Stimulated activated CD8-positive, alpha-beta memory T cell treated with anti-CD3 and anti-CD28 coated beads, Interleukin-12 subunit alpha, Interleukin-12 subunit beta, amount 100 ng/mL, for 24 hours (primary cell): ENCODE data around the gene TMEM164.

Experiments
- DNase-seq: peaks from one replicate; pipeline ENCODE4 v3.0.0-alpha.2; 2020; ENCODE audit errors: extremely low read depth

The TMEM164 gene

DNA sequence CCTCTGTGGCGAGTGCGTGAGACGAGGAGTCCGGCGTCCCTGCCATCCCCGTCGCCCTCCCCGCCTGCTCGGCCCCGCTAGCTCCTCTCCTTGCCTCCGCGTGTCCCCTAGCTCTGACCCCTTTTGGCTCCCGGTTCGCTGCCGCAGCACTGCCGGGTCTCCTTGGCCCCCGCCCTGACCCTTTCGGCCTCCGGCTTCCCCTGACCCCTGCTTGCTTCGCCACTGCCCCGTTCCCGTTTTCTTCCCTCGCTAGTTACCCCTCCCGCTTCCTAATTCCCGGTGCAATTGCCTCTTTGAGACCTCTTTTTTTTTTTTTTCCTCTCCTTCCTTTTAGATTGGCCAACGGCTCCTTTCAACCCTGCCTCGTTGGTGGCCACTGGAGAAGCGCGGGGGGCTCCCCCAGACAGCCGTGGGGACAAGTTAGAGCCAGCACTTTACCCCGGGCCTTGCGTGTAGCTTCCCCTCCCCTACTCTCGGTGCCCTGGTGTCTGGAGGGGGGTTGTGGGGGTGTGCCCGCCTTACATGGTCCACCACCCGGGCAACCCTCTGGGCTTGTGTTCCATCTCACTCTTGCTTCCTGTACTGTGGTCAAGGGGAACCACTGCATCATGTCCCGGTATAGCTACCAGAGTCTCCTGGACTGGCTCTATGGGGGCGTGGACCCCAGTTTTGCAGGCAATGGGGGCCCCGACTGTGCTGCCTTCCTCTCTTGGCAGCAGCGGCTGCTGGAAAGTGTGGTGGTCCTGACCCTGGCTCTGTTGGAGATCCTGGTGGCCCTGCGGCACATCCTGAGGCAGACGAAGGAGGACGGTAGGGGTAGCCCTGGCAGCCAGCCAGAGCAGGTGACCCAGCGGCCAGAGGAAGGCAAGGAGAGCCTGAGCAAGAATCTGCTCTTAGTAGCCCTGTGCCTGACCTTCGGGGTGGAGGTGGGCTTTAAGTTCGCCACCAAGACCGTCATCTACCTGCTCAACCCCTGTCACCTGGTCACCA is 548 bp downstream of the TMEM164 start:
- DNase-seq: no peak

- no peak for DNase-seq
These were observed 1.3 kb downstream of the TMEM164 start for GRCh38 chrX:110004215-110004614.

GRCh38 chrX:110004731-110005369 is 1.9 kb downstream of the TMEM164 start:
- no peak for DNase-seq

DNA sequence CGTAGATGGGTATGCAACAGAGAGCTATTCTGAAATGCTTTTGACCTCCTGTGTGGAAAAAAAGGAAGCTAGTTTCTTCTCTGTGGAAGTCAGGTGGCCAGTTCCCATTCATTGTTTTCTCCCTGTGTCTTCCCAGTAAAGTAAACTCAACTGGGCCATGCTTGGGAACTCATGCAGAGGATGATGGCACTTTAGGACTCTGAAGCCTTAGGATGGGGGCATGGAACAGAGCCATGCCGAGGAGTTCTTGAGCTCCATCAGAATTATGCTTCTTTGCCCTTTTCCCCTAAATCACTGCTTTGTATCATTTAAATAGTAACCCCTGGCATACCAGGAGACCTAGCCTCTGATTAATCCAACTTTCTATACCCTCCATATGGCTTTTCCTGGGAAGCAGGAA is 3.2 kb downstream of the TMEM164 start:
- no peak for DNase-seq

DNA sequence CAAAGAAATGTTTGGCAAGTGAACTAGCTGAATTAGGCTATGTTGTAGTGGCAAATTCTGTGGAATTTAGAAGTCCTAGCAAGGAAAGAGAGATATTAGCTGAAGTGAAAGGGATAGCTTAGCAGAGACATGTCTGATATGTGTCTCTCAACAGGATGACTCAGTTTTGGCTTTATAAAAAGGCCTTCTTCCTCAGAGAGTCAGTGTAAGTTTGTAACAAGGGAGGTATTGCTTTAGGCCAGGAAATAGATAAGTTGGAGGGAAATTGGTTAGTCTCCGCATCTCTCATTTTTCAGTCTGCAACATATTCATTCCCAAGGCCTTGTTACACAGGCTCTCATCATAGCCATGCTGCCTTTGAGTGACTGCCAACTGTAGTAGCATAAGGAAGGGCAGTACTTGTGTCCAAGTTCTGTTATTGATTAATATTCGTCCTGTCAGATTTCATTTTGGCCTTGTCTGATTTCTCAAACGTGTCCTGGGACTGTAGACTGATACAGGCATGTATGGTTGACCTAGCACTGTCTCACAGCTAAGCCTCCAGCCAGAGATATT is 4.0 kb downstream of the TMEM164 start:
- no peak for DNase-seq

- DNase-seq: no peak
These were observed 5.2 kb downstream of the TMEM164 start for GRCh38 chrX:110008011-110008635.

- DNase-seq: no peak
These were observed 10.0 kb downstream of the TMEM164 start for GRCh38 chrX:110012818-110013485.

GRCh38 chrX:110013968-110014367 is 11.1 kb downstream of the TMEM164 start:
- no peak for DNase-seq

DNA sequence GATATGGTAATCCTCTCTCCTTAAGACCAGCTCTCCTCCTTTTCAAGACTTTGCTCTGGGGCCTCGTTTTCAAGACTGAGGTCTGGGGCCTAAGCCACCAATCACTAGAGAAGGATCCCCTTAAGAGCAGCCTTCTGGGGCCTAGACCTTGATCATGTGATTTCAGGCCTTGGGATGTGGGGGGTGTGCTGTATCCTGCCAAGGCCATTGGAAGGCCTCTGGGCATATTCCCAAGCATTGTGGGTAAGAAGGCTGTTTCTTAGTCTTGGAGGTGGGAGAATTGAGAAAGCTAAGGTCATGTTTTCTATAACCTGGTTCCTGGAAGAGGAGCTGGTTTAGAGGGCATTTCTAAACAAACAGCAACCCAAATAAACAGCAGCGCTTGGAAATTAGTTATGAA is 12.1 kb downstream of the TMEM164 start:
- no peak for DNase-seq

- DNase-seq: no peak
These were observed 13.0 kb downstream of the TMEM164 start for GRCh38 chrX:110015915-110016314.

GRCh38 chrX:110020536-110020935 is 17.6 kb downstream of the TMEM164 start:
- DNase-seq: no peak

DNA sequence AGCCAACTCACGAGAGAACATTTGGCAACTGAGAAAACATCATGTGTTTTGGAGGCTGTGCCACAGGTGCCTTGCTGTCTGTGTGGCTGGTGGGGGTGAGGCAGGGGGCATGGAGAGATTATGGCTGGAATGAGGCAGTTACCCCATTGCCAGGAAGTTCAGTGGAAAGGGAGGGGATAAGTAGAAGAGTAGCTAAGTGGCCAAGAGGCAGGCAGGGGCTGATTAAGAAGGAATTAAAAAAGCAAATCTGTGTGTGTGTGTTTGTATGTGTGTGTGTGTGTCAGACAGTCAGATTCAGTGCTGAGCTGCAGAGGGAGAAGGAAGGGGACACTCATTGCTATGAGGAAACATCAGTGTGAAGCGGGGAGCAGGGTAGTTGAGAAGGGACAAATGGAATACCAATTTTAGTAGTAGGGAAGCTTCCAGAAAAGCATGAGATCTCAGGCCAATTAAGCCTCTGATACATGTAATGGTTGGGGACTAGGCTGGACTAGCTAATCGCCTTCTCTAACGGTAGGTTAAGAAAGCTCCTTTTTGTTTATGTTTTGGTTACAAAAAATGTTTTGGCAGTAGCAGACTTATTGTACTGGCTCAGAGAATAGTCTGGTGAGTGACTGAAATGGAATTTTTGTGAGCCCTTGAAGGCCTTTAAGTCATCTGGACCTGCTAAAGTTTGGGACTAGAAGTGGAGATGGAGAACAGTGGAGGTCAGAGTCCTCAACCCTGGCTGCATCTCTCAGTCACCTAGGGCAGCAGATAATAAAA is 18.5 kb downstream of the TMEM164 start:
- no peak for DNase-seq

GRCh38 chrX:110022599-110023448 is 19.9 kb downstream of the TMEM164 start:
- DNase-seq: no peak

- DNase-seq: no peak
These were observed 22.5 kb downstream of the TMEM164 start for GRCh38 chrX:110025395-110025794.

- DNase-seq: no peak
These were observed 23.4 kb downstream of the TMEM164 start for GRCh38 chrX:110026099-110026844.

GRCh38 chrX:110032534-110033147 is 29.7 kb downstream of the TMEM164 start:
- no peak for DNase-seq

DNA sequence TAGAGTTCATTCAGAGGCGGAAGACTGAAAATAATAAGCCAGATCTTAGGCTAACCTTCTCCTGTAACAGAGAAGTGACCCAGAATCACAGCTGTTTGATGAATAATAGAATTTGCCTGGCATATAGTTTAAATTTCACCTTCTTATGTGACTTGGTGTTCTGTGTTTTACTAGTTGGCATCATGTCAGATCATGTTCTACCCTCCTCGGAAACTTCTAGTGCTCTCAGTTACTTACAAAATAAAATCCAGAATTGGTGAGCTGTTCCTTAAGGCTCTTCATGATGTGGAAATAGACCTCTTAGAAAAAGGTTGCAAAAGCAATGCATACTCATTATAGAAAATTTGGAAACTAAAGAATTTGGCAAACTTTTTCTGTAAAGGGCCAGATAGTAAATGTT is 31.1 kb downstream of the TMEM164 start:
- DNase-seq: no peak

DNA sequence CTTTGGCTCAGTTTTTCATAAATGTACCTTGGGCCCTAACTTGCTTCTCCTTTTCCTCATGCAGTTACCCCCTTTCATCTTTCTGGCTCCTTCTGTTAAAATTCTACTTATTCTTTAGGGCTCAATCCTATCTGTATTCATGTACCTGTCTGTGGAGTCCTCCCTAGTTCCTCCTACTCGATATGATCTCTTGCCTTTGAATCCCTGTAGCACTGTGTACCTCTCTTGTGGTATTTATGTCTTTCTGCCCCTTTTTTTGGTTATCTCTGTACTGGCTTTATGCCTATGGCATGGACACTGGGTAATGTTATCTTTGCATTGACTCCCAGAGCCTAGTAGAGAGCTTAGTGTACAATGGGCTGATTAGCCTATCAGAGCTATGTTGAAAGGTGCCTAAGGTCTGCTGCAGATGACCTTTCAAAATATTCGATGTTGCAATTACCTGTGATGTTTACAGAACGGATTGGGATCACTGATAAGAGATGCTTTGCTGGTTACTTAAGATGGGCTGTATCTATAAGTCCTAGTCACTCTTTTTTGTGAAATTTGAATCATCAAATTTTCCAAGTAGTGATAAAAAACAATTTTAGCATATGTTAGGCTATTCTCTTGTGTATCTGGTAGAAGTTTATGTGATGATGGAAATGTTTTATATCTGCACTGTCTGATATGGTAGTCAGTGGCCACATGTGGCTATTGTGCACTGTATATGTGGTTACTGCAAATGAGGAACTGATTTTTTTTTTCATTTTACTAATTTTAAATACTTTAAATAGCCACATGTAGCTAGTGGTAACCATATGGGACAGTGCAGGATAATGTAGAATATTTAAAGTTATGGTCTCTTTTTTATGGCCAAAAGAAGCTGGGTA is 33.5 kb downstream of the TMEM164 start:
- no peak for DNase-seq
